Measurements from ENCODE around the gene PCNX2. TPM values are rescaled to one million over a fixed set of nuclear protein-coding genes. Genes with fewer than 3 reads are reported as not detected.

Gene PCNX2, protein sequence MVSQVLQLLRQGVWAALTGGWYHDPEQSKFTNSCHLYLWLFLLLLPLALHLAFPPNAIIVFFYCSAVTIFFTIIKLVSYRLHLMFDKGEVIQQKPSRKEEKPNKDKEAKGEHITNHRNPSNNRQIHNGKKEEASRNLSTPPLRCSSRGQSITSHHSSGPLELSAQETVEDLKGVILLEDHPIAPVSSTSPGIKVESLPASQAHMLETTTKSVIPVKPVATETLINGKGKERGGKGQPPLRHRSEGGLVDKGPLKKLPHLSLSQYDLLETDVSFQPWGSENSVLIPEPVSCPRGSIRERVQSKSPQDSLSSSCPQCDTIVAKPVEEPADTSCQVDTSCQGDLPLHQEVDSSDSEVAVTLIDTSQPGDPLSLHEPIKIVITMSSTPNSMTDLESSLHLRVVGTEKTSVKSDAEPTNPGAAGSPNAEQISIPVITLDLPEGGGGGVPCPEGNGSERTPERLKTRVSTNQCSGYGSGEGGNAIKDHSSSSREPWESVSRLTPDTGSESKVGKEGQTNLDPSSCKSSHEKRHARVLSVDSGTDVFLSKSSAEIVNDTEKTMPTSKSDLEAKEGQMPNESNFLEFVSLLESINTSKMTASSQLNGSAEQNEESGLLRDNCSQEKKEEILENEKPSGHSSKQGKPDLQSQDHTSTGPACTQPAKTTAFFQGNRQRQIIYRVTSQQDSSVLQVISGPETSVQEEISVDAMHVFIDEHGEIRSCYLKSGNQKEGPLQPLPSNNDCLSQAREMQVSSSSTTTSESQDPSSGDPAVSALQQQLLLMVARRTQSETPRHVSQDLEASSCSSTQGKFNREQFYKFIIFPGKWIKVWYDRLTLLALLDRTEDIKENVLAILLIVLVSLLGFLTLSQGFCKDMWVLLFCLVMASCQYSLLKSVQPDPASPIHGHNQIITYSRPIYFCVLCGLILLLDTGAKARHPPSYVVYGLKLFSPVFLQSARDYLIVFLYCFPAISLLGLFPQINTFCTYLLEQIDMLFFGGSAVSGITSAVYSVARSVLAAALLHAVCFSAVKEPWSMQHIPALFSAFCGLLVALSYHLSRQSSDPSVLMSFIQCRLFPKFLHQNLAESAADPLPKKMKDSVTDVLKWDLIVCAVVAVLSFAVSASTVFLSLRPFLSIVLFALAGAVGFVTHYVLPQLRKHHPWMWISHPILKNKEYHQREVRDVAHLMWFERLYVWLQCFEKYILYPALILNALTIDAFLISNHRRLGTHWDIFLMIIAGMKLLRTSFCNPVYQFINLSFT (N-terminal part only)
- total RNA-seq, result 12.8 and 16.0 TPM in 2 replicates

DNA sequence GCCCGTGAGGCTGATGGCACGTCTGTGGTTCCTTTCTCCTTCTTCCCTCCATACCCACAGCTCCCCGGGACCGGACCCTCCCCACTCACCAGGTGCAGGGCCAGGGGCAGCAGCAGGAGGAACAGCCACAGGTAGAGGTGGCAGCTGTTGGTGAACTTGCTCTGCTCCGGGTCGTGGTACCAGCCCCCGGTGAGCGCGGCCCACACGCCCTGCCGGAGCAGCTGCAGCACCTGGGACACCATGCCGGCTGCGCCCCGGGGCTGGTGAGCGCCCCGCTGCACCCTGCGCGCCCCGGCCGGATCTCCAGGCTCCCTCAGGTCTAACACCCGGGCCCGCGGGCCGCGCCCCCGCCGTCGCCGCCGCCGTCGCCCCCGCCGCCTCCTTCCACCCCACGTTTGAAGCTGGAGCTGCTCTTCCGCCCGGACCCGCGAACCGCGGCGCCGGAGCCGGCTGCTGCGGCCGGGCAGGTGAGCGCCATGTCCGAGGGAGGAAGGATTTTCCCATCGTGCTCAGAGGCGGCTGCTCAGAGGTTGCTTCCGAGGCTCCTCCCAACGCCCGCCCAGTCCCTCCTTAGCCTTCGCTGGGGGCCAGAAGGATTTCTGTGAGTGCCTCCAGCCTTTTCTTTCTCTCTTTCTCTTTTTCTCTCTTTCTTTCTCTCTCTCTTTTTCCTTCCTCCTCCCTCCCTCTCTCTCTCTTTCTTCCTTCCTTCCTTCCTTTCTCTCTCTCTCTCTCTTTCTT, at the start of gene PCNX2:
Gene PCNX2 (minus strand): TSS at position 489 of the 738 bp plus-strand sequence. CDS start 247 bp downstream, at position 242.
- H3K9me3 Mint-ChIP-seq, result no peaks in the 10 kb centered on the region
- no peaks in the 10 kb centered on the region for H3K27me3 Mint-ChIP-seq (ENCODE audit: low read depth)
- peak within 1 kb of the TSS; percentile 94 for H3K4me3 Mint-ChIP-seq (ENCODE audit: low read depth)
- peak; percentile 44 for DNase-seq (ENCODE audit: low spot score)
- H3K4me1 Mint-ChIP-seq (ENCODE audit: low read depth), result peaks cover 25% of the 10 kb centered on the region
- intact Hi-C loops (cut with micrococcal nuclease), result loop anchor here (1.0 kb wide), 1 partner anchor 13 kb away; no protein-coding TSS in a partner anchor
- peak within 1 kb of the TSS; percentile 86 for H3K27ac Mint-ChIP-seq
- H3K36me3 Mint-ChIP-seq (ENCODE audit: low read depth), result peaks cover 5% of the 10 kb centered on the region

GRCh38 chr1:233343262-233343661, 47.7 kb upstream of the PCNX2 start:
- Mint-ChIP-seq H3K27ac (no peak overlapping the region), H3K4me1 (ENCODE audit: low read depth) (no peaks in the 10 kb centered on the region), H3K27me3 (ENCODE audit: low read depth) (peaks cover 33% of the 10 kb centered on the region), H3K4me3 (ENCODE audit: low read depth) (no peak overlapping the region), H3K36me3 (ENCODE audit: low read depth) (no peaks in the 10 kb centered on the region), H3K9me3 (no peaks in the 10 kb centered on the region)
- intact Hi-C loops (cut with micrococcal nuclease), result no loop called here
- no peak for DNase-seq (ENCODE audit: low spot score)

GRCh38 chr1:233342086-233342485, 46.6 kb upstream of the PCNX2 start:
- peaks cover 39% of the 10 kb centered on the region for H3K27me3 Mint-ChIP-seq (ENCODE audit: low read depth)
- no peak overlapping the region for H3K4me3 Mint-ChIP-seq (ENCODE audit: low read depth)
- intact Hi-C loops (cut with micrococcal nuclease), result no loop called here

DNA sequence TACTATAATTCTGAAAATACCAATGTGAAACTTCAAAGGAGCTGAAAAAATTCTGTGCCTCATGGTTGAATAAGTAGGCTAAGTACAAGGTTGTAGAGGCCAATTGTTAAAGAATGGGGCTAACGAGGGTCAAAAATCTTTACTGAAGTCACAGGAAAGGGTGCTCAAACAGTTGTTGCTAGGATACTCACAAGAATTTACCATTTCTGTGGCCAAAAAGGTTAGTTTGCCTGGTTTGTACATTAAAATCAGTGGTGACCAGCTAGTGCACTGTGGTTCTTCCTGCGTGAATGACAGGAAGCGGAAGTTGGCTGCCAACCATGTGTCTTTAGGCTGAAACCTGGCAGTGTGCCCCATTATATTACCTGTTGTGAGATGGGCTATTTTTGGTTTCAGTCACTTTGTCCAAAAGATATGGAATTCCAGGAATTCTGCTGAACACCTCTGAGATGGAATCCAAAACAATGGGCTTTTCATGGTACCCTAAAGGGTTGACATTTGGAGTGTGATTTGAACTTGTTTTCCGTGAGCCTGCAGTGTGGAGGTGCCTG, 45.5 kb upstream of the PCNX2 start:
- no peaks in the 10 kb centered on the region for H3K9me3 Mint-ChIP-seq
- H3K27me3 Mint-ChIP-seq (ENCODE audit: low read depth), result peaks cover 45% of the 10 kb centered on the region
- no peak for DNase-seq (ENCODE audit: low spot score)
- no peak overlapping the region for H3K27ac Mint-ChIP-seq
- intact Hi-C loops (cut with micrococcal nuclease), result no loop called here
- no peak overlapping the region for H3K4me3 Mint-ChIP-seq (ENCODE audit: low read depth)
- H3K36me3 Mint-ChIP-seq (ENCODE audit: low read depth), result no peaks in the 10 kb centered on the region
- H3K4me1 Mint-ChIP-seq (ENCODE audit: low read depth), result no peaks in the 10 kb centered on the region

More at GRCh38 chr1:233342086-233342485, 46.6 kb upstream of the PCNX2 start:
- DNase-seq (ENCODE audit: low spot score), result no peak
- no peaks in the 10 kb centered on the region for H3K36me3 Mint-ChIP-seq (ENCODE audit: low read depth)
- no peak overlapping the region for H3K27ac Mint-ChIP-seq
- no peaks in the 10 kb centered on the region for H3K4me1 Mint-ChIP-seq (ENCODE audit: low read depth)
- no peaks in the 10 kb centered on the region for H3K9me3 Mint-ChIP-seq

GRCh38 chr1:233340031-233340555, 44.6 kb upstream of the PCNX2 start:
- no peaks in the 10 kb centered on the region for H3K9me3 Mint-ChIP-seq
- no peak overlapping the region for H3K4me3 Mint-ChIP-seq (ENCODE audit: low read depth)
- H3K27ac Mint-ChIP-seq, result no peak overlapping the region
- no peaks in the 10 kb centered on the region for H3K4me1 Mint-ChIP-seq (ENCODE audit: low read depth)
- intact Hi-C loops (cut with micrococcal nuclease), result no loop called here
- peaks cover 45% of the 10 kb centered on the region for H3K27me3 Mint-ChIP-seq (ENCODE audit: low read depth)
- no peaks in the 10 kb centered on the region for H3K36me3 Mint-ChIP-seq (ENCODE audit: low read depth)
- DNase-seq (ENCODE audit: low spot score), result no peak

- H3K36me3 Mint-ChIP-seq (ENCODE audit: low read depth), result no peaks in the 10 kb centered on the region
- no peak overlapping the region for H3K27ac Mint-ChIP-seq
- intact Hi-C loops (cut with micrococcal nuclease), result no loop called here
- no peak for DNase-seq (ENCODE audit: low spot score)
- H3K4me1 Mint-ChIP-seq (ENCODE audit: low read depth), result no peaks in the 10 kb centered on the region
- peaks cover 49% of the 10 kb centered on the region for H3K27me3 Mint-ChIP-seq (ENCODE audit: low read depth)
- no peaks in the 10 kb centered on the region for H3K9me3 Mint-ChIP-seq
- no peak overlapping the region for H3K4me3 Mint-ChIP-seq (ENCODE audit: low read depth)
These were observed 42.6 kb upstream of the PCNX2 start for GRCh38 chr1:233338102-233338501.

GRCh38 chr1:233337505-233337904, 42.0 kb upstream of the PCNX2 start:
- Mint-ChIP-seq H3K9me3 (no peaks in the 10 kb centered on the region), H3K27me3 (ENCODE audit: low read depth) (peaks cover 49% of the 10 kb centered on the region), H3K27ac (no peak overlapping the region), H3K4me3 (ENCODE audit: low read depth) (no peak overlapping the region), H3K4me1 (ENCODE audit: low read depth) (no peaks in the 10 kb centered on the region), H3K36me3 (ENCODE audit: low read depth) (no peaks in the 10 kb centered on the region)
- intact Hi-C loops (cut with micrococcal nuclease), result no loop called here
- no peak for DNase-seq (ENCODE audit: low spot score)

DNA sequence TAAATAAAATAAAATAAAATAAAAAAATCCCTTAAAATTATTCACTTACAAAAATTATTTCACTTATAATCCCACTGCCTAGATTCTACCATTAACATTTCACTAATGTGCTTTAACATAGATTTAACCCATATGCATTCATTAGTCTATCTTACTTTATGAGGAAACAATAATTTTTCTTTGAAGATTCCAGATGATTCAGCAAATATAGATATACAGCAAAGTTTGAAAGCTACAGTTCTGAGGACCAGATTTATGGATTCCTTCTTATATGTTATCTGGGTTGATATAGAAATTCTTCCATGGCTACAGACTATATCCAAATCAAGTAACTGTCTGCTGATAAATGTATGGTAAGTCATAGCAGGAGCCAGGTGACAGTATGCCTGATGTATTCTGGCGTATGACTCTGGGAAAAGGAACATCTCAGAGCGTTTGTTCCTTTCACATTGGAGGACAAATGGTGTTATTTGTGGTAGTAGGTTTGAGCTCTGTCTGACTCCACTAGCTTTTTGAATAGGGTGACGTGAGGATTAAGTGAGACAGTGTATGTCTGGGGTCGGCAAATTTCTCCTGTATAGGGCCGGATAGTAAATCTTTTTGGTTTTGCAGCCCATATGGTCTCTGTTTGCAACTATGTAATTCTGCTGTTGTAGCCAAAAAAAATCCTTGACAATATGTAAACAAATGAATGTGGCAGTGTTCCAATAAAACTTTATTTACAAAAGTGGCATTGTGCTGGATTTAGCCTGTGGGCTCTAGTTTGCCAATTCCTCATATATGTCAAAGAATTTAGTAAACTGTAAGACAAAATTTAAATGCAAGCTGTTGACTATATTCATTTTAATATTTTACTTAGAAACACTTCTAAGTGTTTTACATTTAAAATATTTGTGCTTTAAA, 41.3 kb upstream of the PCNX2 start:
- H3K27me3 Mint-ChIP-seq (ENCODE audit: low read depth), result peaks cover 46% of the 10 kb centered on the region

GRCh38 chr1:233334092-233334491, 38.6 kb upstream of the PCNX2 start:
- Mint-ChIP-seq H3K4me1 (ENCODE audit: low read depth) (peaks cover under 1% of the 10 kb centered on the region), H3K27ac (no peak overlapping the region), H3K36me3 (ENCODE audit: low read depth) (no peaks in the 10 kb centered on the region), H3K27me3 (ENCODE audit: low read depth) (peaks cover 44% of the 10 kb centered on the region), H3K9me3 (no peaks in the 10 kb centered on the region), H3K4me3 (ENCODE audit: low read depth) (no peak overlapping the region)
- intact Hi-C loops (cut with micrococcal nuclease), result no loop called here
- DNase-seq (ENCODE audit: low spot score), result no peak

More for the DNA sequence above, 41.3 kb upstream of the PCNX2 start:
- H3K27ac Mint-ChIP-seq, result no peak overlapping the region
- H3K9me3 Mint-ChIP-seq, result no peaks in the 10 kb centered on the region
- H3K4me3 Mint-ChIP-seq (ENCODE audit: low read depth), result no peak overlapping the region
- H3K4me1 Mint-ChIP-seq (ENCODE audit: low read depth), result no peaks in the 10 kb centered on the region
- intact Hi-C loops (cut with micrococcal nuclease), result no loop called here
- no peak for DNase-seq (ENCODE audit: low spot score)
- H3K36me3 Mint-ChIP-seq (ENCODE audit: low read depth), result no peaks in the 10 kb centered on the region

- Mint-ChIP-seq H3K27ac (no peak overlapping the region), H3K27me3 (ENCODE audit: low read depth) (peaks cover 38% of the 10 kb centered on the region), H3K9me3 (no peaks in the 10 kb centered on the region), H3K36me3 (ENCODE audit: low read depth) (no peaks in the 10 kb centered on the region), H3K4me1 (ENCODE audit: low read depth) (peaks cover 5% of the 10 kb centered on the region), H3K4me3 (ENCODE audit: low read depth) (no peak overlapping the region)
- intact Hi-C loops (cut with micrococcal nuclease), result no loop called here
- DNase-seq (ENCODE audit: low spot score), result no peak
These were observed 37.6 kb upstream of the PCNX2 start for GRCh38 chr1:233333086-233333485.

Data from activated T-helper 2 cell treated with anti-CD3 and anti-CD28 coated beads, Interferon-gamma antibody, Interleukin-2, Interleukin-4, amounts not matched to agents 10 μg/mL and 5 μg/mL and 100 μg/mL, durations not matched to agents 14 hours and 24 hours and 36 hours (primary cell).